ENCODE measurements around the gene DSCAML1. TPM values are rescaled to one million over a fixed set of nuclear protein-coding genes. Genes with fewer than 3 reads are reported as not detected.

The DSCAML1 gene
- total RNA-seq, 2 experiments from 2014 or later: not detected

DNA sequence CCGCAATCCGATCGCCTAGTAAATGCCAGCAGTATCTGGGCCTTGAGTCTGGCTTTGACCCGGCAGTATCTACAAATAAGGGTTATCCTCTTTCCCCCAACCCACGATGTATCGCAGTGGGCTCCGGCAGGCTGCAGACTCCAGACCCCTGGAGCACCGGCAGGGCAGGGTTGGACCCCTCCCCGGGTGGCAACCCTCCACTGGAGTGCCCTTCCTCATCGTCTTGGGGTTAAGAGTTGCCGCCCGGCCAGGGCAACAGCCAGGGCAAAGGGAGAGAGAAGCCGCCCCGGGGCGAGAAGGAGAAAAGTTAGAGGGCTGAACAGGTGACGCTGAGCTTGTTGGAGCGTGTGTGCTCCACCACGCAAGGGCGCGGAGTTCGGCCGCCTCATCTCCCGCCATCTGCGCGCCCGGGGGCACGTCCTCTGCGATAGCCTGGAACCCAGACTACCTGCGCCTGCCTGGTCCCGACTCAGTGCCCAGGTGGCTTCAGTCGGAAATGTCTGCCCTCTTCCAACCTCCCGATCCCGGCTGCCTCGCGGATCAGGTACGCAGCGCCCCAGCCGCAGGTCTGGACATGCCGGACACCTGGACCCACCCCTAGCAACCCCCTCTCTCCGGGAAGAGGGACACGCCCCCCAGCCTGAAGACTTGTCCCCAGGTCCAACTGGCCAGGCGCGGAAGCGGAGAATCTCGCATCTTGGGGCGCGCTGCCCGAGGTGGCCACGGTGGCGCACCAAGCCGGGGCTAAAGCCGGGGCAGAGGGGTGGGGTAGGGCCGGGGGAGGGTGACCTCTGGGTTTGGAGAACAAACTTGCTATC is 1.2 kb downstream of the DSCAML1 start:
- no peak for TF ChIP-seq CTCF (conservative IDR thresholded peaks at IDR 0.05; ENCODE audit: low read length)
- no peak for TF ChIP-seq EZH2phosphoT487 (IDR thresholded peaks at IDR 0.05; ENCODE audit: borderline replicate concordance, low read depth, low read length)
- H3K27ac ChIP-seq (ENCODE audit: low read depth, low read length, poor library complexity, severe bottlenecking): no peak overlapping the region
- no peaks in the 10 kb centered on the region for H3K9me3 ChIP-seq (ENCODE audit: low read length)
- H4K20me1 ChIP-seq (ENCODE audit: insufficient read depth, low read length): no peaks in the 10 kb centered on the region
- no peaks in the 10 kb centered on the region for H3K4me1 ChIP-seq (ENCODE audit: insufficient read depth, low read length, poor library complexity, severe bottlenecking)
- no peak overlapping the region for H3K4me2 ChIP-seq (ENCODE audit: low read length)
- H3K9me2 ChIP-seq (ENCODE audit: insufficient read depth, low read length): no peaks in the 10 kb centered on the region
- no TSS peak for BruUV-seq (replicated peaks)
- H2AFZ ChIP-seq (ENCODE audit: low read length): no peak overlapping the region
- H3K36me3 ChIP-seq (ENCODE audit: insufficient read depth, low read length): no peaks in the 10 kb centered on the region
- intact Hi-C loops (cut with micrococcal nuclease; ENCODE audit: unreplicated experiment): no loop called here
- H3K79me2 ChIP-seq (ENCODE audit: insufficient read depth, low read depth, low read length): no peaks in the 10 kb centered on the region
- no peak overlapping the region for H3K4me3 ChIP-seq (ENCODE audit: low read depth, low read length, poor library complexity, severe bottlenecking)
- DNase-seq (ENCODE audit: low spot score): no peak
- CTCF ChIA-PET (ENCODE audit: unreplicated experiment): no interaction called here
- POLR2A ChIA-PET: no interaction called here

- POLR2A ChIA-PET: no interaction called here
- no peak overlapping the region for H3K4me2 ChIP-seq (ENCODE audit: low read length)
These were observed 2.0 kb downstream of the DSCAML1 start for GRCh38 chr11:117794772-117795629.

GRCh38 chr11:117794135-117794534 is 2.9 kb downstream of the DSCAML1 start:
- Histone ChIP-seq H4K20me1 (ENCODE audit: insufficient read depth, low read length) (no peaks in the 10 kb centered on the region), H3K79me2 (ENCODE audit: insufficient read depth, low read depth, low read length) (no peaks in the 10 kb centered on the region), H3K9me2 (ENCODE audit: insufficient read depth, low read length) (no peaks in the 10 kb centered on the region), H3K36me3 (ENCODE audit: insufficient read depth, low read length) (no peaks in the 10 kb centered on the region), H3K4me2 (ENCODE audit: low read length) (no peak overlapping the region), H3K27ac (ENCODE audit: low read depth, low read length, poor library complexity, severe bottlenecking) (no peak overlapping the region), H3K4me3 (ENCODE audit: low read depth, low read length, poor library complexity, severe bottlenecking) (no peak overlapping the region), H3K9me3 (ENCODE audit: low read length) (no peaks in the 10 kb centered on the region), H2AFZ (ENCODE audit: low read length) (no peak overlapping the region), H3K4me1 (ENCODE audit: insufficient read depth, low read length, poor library complexity, severe bottlenecking) (no peaks in the 10 kb centered on the region)
- POLR2A ChIA-PET: no interaction called here
- no TSS peak for BruUV-seq (replicated peaks)
- intact Hi-C loops (cut with micrococcal nuclease; ENCODE audit: unreplicated experiment): no loop called here
- DNase-seq (ENCODE audit: low spot score): no peak
- CTCF ChIA-PET (ENCODE audit: unreplicated experiment): no interaction called here
- no peak for TF ChIP-seq CTCF (conservative IDR thresholded peaks at IDR 0.05; ENCODE audit: low read length)
- no peak for TF ChIP-seq EZH2phosphoT487 (IDR thresholded peaks at IDR 0.05; ENCODE audit: borderline replicate concordance, low read depth, low read length)

More at GRCh38 chr11:117794772-117795629, 2.0 kb downstream of the DSCAML1 start:
- intact Hi-C loops (cut with micrococcal nuclease; ENCODE audit: unreplicated experiment): no loop called here
- Histone ChIP-seq H3K36me3 (ENCODE audit: insufficient read depth, low read length) (no peaks in the 10 kb centered on the region), H3K79me2 (ENCODE audit: insufficient read depth, low read depth, low read length) (no peaks in the 10 kb centered on the region), H3K9me3 (ENCODE audit: low read length) (no peaks in the 10 kb centered on the region), H3K4me3 (ENCODE audit: low read depth, low read length, poor library complexity, severe bottlenecking) (no peak overlapping the region), H3K4me1 (ENCODE audit: insufficient read depth, low read length, poor library complexity, severe bottlenecking) (no peaks in the 10 kb centered on the region), H3K9me2 (ENCODE audit: insufficient read depth, low read length) (no peaks in the 10 kb centered on the region), H3K27ac (ENCODE audit: low read depth, low read length, poor library complexity, severe bottlenecking) (no peak overlapping the region), H4K20me1 (ENCODE audit: insufficient read depth, low read length) (no peaks in the 10 kb centered on the region), H2AFZ (ENCODE audit: low read length) (no peak overlapping the region)
- DNase-seq (ENCODE audit: low spot score): no peak
- CTCF ChIA-PET (ENCODE audit: unreplicated experiment): no interaction called here
- TF ChIP-seq EZH2phosphoT487 (IDR thresholded peaks at IDR 0.05; ENCODE audit: borderline replicate concordance, low read depth, low read length): no peak
- no TSS peak for BruUV-seq (replicated peaks)

Data from OCI-LY7 (cell line).